Loucy (cell line): ENCODE measurements around the gene ENTREP3.

Experiments used
- H2AFZ ChIP-seq: fragments of 200-600 bp; sonication (generic); 2 replicates; pipeline ENCODE4 v1.6.0; 2016; ENCODE audit warnings: antibody characterized with exemption, mild to moderate bottlenecking, low read length, moderate library complexity
- H3F3A ChIP-seq: fragments of 200-600 bp; 2 replicates; pipeline ENCODE4 v1.6.0; 2016; ENCODE audit warnings: antibody characterized with exemption, low read depth, mild to moderate bottlenecking
- H3K27me3 ChIP-seq: fragments of 200-600 bp; sonication (generic); 2 replicates; pipeline ENCODE4 v1.6.1; 2014; ENCODE audit warnings: low read length, mild to moderate bottlenecking; ENCODE audit not compliant: insufficient read depth, poor library complexity, severe bottlenecking
- H3K36me3 ChIP-seq: fragments of 200-600 bp; sonication (generic); 2 replicates; pipeline ENCODE4 v1.6.1; 2016; ENCODE audit warnings: low read length; ENCODE audit not compliant: insufficient read depth
- H3K4me1 ChIP-seq: fragments of 200-600 bp; sonication (generic); 2 replicates; pipeline ENCODE4 v1.5.1; 2014; ENCODE audit warnings: low read length, mild to moderate bottlenecking; ENCODE audit not compliant: insufficient read depth, poor library complexity, severe bottlenecking
- H3K4me2 ChIP-seq: fragments of 200-600 bp; sonication (generic); 2 replicates; pipeline ENCODE4 v1.6.0; 2014; ENCODE audit warnings: antibody characterized with exemption, low read length, low read depth, mild to moderate bottlenecking; ENCODE audit not compliant: poor library complexity, severe bottlenecking
- H3K4me3 ChIP-seq: fragments of 200-600 bp; sonication (generic); 2 replicates; pipeline ENCODE4 v1.5.1; 2014; ENCODE audit warnings: low read length, mild to moderate bottlenecking, mixed read lengths; ENCODE audit not compliant: poor library complexity, severe bottlenecking
- H3K79me2 ChIP-seq: fragments of 200-600 bp; sonication (generic); 2 replicates; pipeline ENCODE4 v1.6.1; 2014; ENCODE audit warnings: low read length; ENCODE audit not compliant: insufficient read depth
- H3K9ac ChIP-seq: fragments of 200-600 bp; sonication (generic); 2 replicates; pipeline ENCODE4 v1.6.0; 2014; ENCODE audit warnings: mild to moderate bottlenecking, low read depth, low read length, moderate library complexity; ENCODE audit not compliant: poor library complexity, severe bottlenecking
- H3K9me2 ChIP-seq: fragments of 200-600 bp; sonication (generic); replicated peaks from 2 replicates; pipeline ENCODE4 v1.6.1; 2016; ENCODE audit warnings: low read depth, low read length, mixed read lengths
- H3K9me3 ChIP-seq: fragments of 200-600 bp; sonication (generic); 2 replicates; pipeline ENCODE4 v1.6.1; 2014; ENCODE audit warnings: mild to moderate bottlenecking, antibody characterized with exemption, low read length, low read depth; ENCODE audit not compliant: insufficient read depth
- H4K20me1 ChIP-seq: fragments of 200-600 bp; sonication (generic); 2 replicates; pipeline ENCODE4 v1.6.0; 2014; ENCODE audit warnings: antibody characterized with exemption, low read length, mild to moderate bottlenecking; ENCODE audit not compliant: insufficient read depth, poor library complexity, severe bottlenecking
- EZH2phosphoT487 ChIP-seq: fragments of 200-600 bp; IDR thresholded peaks from 2 replicates; pipeline ENCODE4 v1.6.1; 2018; ENCODE audit warnings: antibody characterized with exemption, mild to moderate bottlenecking, moderate library complexity, borderline replicate concordance
- TF ChIP-seq, protein P1 (sequence below): fragments of 200-600 bp; sonication (generic); conservative IDR thresholded peaks from 2 replicates; pipeline ENCODE4 v1.5.1; 2014; ENCODE audit warnings: mild to moderate bottlenecking, antibody characterized with exemption, low read length

The ENTREP3 gene, protein sequence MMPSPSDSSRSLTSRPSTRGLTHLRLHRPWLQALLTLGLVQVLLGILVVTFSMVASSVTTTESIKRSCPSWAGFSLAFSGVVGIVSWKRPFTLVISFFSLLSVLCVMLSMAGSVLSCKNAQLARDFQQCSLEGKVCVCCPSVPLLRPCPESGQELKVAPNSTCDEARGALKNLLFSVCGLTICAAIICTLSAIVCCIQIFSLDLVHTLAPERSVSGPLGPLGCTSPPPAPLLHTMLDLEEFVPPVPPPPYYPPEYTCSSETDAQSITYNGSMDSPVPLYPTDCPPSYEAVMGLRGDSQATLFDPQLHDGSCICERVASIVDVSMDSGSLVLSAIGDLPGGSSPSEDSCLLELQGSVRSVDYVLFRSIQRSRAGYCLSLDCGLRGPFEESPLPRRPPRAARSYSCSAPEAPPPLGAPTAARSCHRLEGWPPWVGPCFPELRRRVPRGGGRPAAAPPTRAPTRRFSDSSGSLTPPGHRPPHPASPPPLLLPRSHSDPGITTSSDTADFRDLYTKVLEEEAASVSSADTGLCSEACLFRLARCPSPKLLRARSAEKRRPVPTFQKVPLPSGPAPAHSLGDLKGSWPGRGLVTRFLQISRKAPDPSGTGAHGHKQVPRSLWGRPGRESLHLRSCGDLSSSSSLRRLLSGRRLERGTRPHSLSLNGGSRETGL

DNA sequence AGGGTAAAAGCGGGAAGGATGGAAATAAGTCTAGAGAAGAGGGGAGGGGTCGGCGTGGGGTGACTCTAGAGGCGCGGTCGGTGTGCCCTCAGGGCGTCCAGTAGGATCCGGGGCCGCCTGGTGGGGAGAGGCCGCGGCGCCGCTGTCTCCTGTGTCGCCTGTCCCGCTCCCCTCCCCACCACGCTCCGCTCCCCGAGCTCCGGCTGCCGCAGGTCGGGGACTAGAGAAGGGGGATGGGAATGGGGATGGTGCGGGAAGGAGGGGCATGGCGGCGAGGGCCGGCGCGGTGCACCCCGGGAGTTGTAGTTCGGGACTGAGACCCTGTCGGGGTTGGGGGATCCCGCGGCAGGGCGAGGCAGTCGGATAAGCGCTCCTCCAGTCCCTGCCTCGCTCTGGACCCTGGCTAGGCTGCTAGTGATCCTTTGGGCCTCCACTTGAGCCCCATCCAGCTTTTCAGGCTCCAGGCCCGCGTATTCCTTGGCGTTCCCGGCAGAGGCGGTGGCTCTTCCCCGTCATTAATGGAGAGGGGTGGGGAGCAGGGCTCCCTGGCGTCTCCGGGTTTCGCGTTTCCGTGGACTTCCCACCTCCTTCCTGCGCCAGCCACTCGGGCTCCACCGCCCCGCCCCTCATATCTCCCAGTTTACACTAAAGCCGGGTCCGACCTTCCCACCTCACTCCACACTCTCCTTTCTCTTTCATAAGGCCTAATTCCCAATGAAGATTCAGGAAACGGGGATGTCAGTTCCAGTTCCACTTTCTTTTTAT is at the start of gene ENTREP3:
TSS of gene ENTREP3 (minus strand) at position 241 of the 765 bp plus-strand sequence. CDS start 606 bp downstream, outside the sequence.
- Histone ChIP-seq H3K9me3 (no peaks in the 10 kb centered on the region), H3K27me3 (no peaks in the 10 kb centered on the region), H4K20me1 (no peaks in the 10 kb centered on the region), H2AFZ (peak within 1 kb of the TSS; percentile 60), H3K79me2 (peaks cover 13% of the 10 kb centered on the region), H3K36me3 (peaks cover 3% of the 10 kb centered on the region; the same call in 1 of the 2 replicates), H3K4me1 (peaks cover 25% of the 10 kb centered on the region), H3K9me2 (no peaks in the 10 kb centered on the region), H3K4me2 (peak within 1 kb of the TSS; percentile 85), H3F3A (no peaks in the 10 kb centered on the region; the same call in 1 of the 2 replicates), H3K4me3 (peak within 1 kb of the TSS; percentile 79), H3K9ac (peak within 1 kb of the TSS; percentile 77)
- TF ChIP-seq EZH2phosphoT487: no peak
- TF ChIP-seq, protein P1, sequence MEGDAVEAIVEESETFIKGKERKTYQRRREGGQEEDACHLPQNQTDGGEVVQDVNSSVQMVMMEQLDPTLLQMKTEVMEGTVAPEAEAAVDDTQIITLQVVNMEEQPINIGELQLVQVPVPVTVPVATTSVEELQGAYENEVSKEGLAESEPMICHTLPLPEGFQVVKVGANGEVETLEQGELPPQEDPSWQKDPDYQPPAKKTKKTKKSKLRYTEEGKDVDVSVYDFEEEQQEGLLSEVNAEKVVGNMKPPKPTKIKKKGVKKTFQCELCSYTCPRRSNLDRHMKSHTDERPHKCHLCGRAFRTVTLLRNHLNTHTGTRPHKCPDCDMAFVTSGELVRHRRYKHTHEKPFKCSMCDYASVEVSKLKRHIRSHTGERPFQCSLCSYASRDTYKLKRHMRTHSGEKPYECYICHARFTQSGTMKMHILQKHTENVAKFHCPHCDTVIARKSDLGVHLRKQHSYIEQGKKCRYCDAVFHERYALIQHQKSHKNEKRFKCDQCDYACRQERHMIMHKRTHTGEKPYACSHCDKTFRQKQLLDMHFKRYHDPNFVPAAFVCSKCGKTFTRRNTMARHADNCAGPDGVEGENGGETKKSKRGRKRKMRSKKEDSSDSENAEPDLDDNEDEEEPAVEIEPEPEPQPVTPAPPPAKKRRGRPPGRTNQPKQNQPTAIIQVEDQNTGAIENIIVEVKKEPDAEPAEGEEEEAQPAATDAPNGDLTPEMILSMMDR: no peak

DNA sequence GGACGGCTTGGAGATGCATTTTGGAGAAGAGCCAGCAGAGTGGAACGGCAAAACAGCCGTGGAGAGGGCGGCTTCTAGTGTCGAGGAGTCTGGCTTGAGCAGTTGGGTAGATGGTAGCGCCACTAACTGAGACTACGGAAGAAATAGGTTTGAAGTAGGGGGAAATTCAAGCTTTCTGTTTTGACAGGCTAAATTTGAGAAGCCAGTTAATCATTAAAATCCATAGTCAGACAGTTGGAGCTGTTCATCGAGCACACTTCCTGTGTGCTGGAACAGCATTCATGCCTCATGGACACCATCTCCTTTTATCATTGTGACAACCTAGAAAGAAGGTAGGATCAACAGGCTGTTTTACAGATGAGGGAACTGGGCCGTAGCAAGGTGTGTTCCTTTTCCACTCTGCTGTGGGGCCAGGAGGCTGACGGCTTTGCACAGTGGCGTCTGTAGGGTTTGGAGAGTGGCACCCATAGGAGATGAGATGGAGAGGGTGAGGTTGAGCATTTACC is 49.3 kb upstream of the ENTREP3 start:
- Histone ChIP-seq H2AFZ (no peak overlapping the region), H3K9me2 (no peaks in the 10 kb centered on the region), H3K79me2 (peaks cover 9% of the 10 kb centered on the region), H3K36me3 (no peaks in the 10 kb centered on the region), H4K20me1 (no peaks in the 10 kb centered on the region), H3K4me1 (peaks cover 24% of the 10 kb centered on the region), H3K27me3 (peaks cover 5% of the 10 kb centered on the region), H3K4me3 (no peak overlapping the region), H3K9me3 (no peaks in the 10 kb centered on the region), H3K4me2 (no peak overlapping the region), H3F3A (peaks cover 9% of the 10 kb centered on the region), H3K9ac (no peak overlapping the region)
- TF ChIP-seq EZH2phosphoT487: no peak
- TF ChIP-seq, protein P1: no peak

DNA sequence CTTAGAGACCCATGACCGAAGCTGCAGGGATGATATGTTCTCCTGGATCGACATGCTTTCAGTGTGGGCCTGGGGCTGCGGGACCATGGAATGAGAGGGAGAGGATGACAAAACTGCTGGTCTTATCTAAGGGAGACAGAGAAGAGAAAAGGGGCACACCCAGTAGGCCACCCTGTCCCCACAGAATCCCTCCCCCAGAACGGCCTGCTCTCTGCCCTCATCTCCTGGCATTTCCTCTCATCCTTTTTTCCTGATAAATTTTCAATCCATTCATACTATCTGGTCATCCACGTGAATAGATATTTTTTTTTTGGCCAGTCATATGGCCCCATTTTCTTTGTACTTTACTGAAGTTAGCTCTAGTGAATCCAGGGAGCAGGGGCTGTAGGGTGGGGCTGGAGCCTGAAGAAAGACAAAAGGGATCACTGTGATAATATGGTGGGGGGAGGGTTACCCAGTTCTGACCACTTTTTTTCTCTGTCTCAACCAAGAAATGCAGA is 46.1 kb upstream of the ENTREP3 start, which contains the start of gene PKLR:
TSS of gene PKLR (minus strand) at position 97 of the 500 bp plus-strand sequence. CDS start at position 54, 43 bp downstream.
- Histone ChIP-seq H3K9me2 (no peaks in the 10 kb centered on the region), H3K9ac (no peak within 1 kb of the TSS), H3K79me2 (no peaks in the 10 kb centered on the region), H3K9me3 (no peaks in the 10 kb centered on the region), H2AFZ (no peak within 1 kb of the TSS), H4K20me1 (no peaks in the 10 kb centered on the region), H3F3A (no peaks in the 10 kb centered on the region), H3K4me1 (peaks cover 6% of the 10 kb centered on the region), H3K27me3 (no peaks in the 10 kb centered on the region), H3K36me3 (no peaks in the 10 kb centered on the region), H3K4me2 (no peak within 1 kb of the TSS), H3K4me3 (no peak within 1 kb of the TSS)
- TF ChIP-seq, protein P1: no peak
- no peak for TF ChIP-seq EZH2phosphoT487
